Liver (tissue), 9 donors: Measurements from ENCODE around the gene HVCN1. TPM values are rescaled to one million over a fixed set of nuclear protein-coding genes. Genes with fewer than 3 reads are reported as not detected.

Experiments
- DNase-seq: peaks from one replicate; pipeline ENCODE4 v3.0.0-alpha.2; 2017; ENCODE audit warnings: low spot score
- H3K27ac ChIP-seq, 2 donors: one replicate each; pipeline ENCODE4 v1.7.0; 2013; ENCODE audit warnings: inconsistent platforms in 2 of 2, low read length in 2 of 2, control low read depth in 1 of 2, low read depth in 1 of 2, mild to moderate bottlenecking in 1 of 2
- H3K27me3 ChIP-seq, 4 donors: one replicate each; pipeline versions ENCODE4 v1.6.1 to v1.7.0; 2013; ENCODE audit warnings: low read length in 3 of 4, inconsistent platforms in 1 of 4, mild to moderate bottlenecking in 1 of 4, moderate library complexity in 1 of 4; ENCODE audit not compliant: control insufficient read depth in 4 of 4, insufficient read depth in 4 of 4
- H3K36me3 ChIP-seq, 4 donors: one replicate each; pipeline versions ENCODE4 v1.6.1 to v1.7.0; 2013; ENCODE audit warnings: low read length in 3 of 4, mild to moderate bottlenecking in 3 of 4, low read depth in 1 of 4, moderate library complexity in 1 of 4; ENCODE audit not compliant: control insufficient read depth in 4 of 4, insufficient read depth in 3 of 4
- H3K4me1 ChIP-seq, 4 donors: one replicate each; pipeline versions ENCODE4 v1.6.1 to v1.7.0; 2013; ENCODE audit warnings: low read length in 3 of 4, mild to moderate bottlenecking in 3 of 4, moderate library complexity in 1 of 4; ENCODE audit not compliant: control insufficient read depth in 4 of 4, insufficient read depth in 4 of 4
- H3K4me3 ChIP-seq, 3 donors: one replicate each; pipeline versions ENCODE4 v1.6.1 to v1.7.0; 2013; ENCODE audit warnings: low read length in 3 of 3, control low read depth in 1 of 3, low read depth in 1 of 3, mild to moderate bottlenecking in 1 of 3
- H3K9ac ChIP-seq, 2 donors: one replicate each; pipeline ENCODE4 v1.7.0; 2013; ENCODE audit warnings: low read length in 2 of 2, mild to moderate bottlenecking in 2 of 2, moderate library complexity in 2 of 2, control low read depth in 1 of 2, low read depth in 1 of 2
- H3K9me3 ChIP-seq, 4 donors: one replicate each; pipeline versions ENCODE4 v1.6.1 to v1.7.0; 2013; ENCODE audit warnings: low read length in 3 of 4; ENCODE audit not compliant: control insufficient read depth in 4 of 4
- EGR1 ChIP-seq, 2 donors: IDR thresholded peaks; 2 replicates each; pipeline ENCODE4 v1.6.1; 2016 to 2018; ENCODE audit warnings: antibody characterized with exemption in 2 of 2, low read depth in 2 of 2
- FOXA2 ChIP-seq: IDR thresholded peaks from 2 replicates; pipeline ENCODE4 v1.6.1; 2016; ENCODE audit warnings: antibody characterized with exemption
- HNF4A ChIP-seq, 2 donors: conservative IDR thresholded peaks; 2 replicates each; pipeline ENCODE4 v1.6.1; 2016; ENCODE audit warnings: antibody characterized with exemption in 2 of 2, mild to moderate bottlenecking in 2 of 2
- HNF4G ChIP-seq: IDR thresholded peaks from 2 replicates; pipeline ENCODE4 v1.6.1; 2016; ENCODE audit warnings: antibody characterized with exemption
- JUND ChIP-seq, 2 donors: IDR thresholded peaks; 2 replicates each; pipeline ENCODE4 v1.6.1; 2016; ENCODE audit warnings: antibody characterized with exemption in 2 of 2
- NR2F2 ChIP-seq: IDR thresholded peaks from 2 replicates; pipeline ENCODE4 v1.6.1; 2016; ENCODE audit warnings: antibody characterized with exemption
- RAD21 ChIP-seq, 2 donors: IDR thresholded peaks; 2 replicates each; pipeline ENCODE4 v1.6.1; 2016; ENCODE audit warnings: antibody characterized with exemption in 2 of 2, mild to moderate bottlenecking in 2 of 2
- RXRA ChIP-seq, 2 donors: IDR thresholded peaks; 2 replicates each; pipeline ENCODE4 v1.6.1; 2017 to 2018; ENCODE audit warnings: antibody characterized with exemption in 2 of 2, mild to moderate bottlenecking in 1 of 2
- SP1 ChIP-seq: IDR thresholded peaks from 2 replicates; pipeline ENCODE4 v1.6.1; 2018; ENCODE audit warnings: antibody characterized with exemption, mild to moderate bottlenecking
- YY1 ChIP-seq: IDR thresholded peaks from 2 replicates; pipeline ENCODE4 v1.6.1; 2016; ENCODE audit warnings: antibody characterized with exemption, mild to moderate bottlenecking
- WGBS: extraction: QIAGEN DNeasy Blood & Tissue Kit; methylation state at CpG from one replicate; pipeline ENCODE4 v1.1.7; 2013; 5-methylcytosine and 5-hydroxymethylcytosine counted together
- polyA plus RNA-seq, 2 donors: library from polyadenylated mRNA; stranded (reverse) in 1 of 2; unstranded in 1 of 2; fragments of 200-250 nt in 1 of 2; fragments of >200 nt in 1 of 2; fragmentation: Nextera tagmentation in 1 of 2; extraction: Ambion mirVana in 1 of 2; gene quantifications; one replicate each; pipeline versions ENCODE4 v1.2.1 to v1.2.3, GENCODE V29; 2013 to 2015
- total RNA-seq, 2 donors: library from RNA; depleted of rRNA; stranded (reverse); fragments of >200 nt; gene quantifications; one replicate each; pipeline ENCODE4 v1.2.3, GENCODE V29; 2014
- TF ChIP-seq, protein P1 (sequence below): IDR thresholded peaks from 2 replicates; pipeline ENCODE4 v1.6.1; 2016; ENCODE audit warnings: antibody characterized with exemption
- TF ChIP-seq, protein P2 (sequence below): IDR thresholded peaks from 2 replicates; pipeline ENCODE4 v1.6.1; 2016; ENCODE audit warnings: antibody characterized with exemption
- TF ChIP-seq, protein P3 (sequence below): IDR thresholded peaks from 2 replicates; pipeline ENCODE4 v1.6.1; 2016; ENCODE audit warnings: antibody characterized with exemption, mild to moderate bottlenecking
- TF ChIP-seq, protein P4 (sequence below): fragments of 150-350 bp; IDR thresholded peaks from 2 replicates; pipeline ENCODE4 v1.5.1; 2017; ENCODE audit warnings: improper control_type of control experiment, low read depth, low read length; ENCODE audit not compliant: missing input control
- donor health status: healthy.
- donor health status: healthy.
- donor health status: healthy.
- donor health status: healthy.
- donor health status: healthy.

Gene HVCN1
- total and polyA plus RNA-seq, 4 donors = 1.8 to 5.4 (median 2.5) TPM

DNA sequence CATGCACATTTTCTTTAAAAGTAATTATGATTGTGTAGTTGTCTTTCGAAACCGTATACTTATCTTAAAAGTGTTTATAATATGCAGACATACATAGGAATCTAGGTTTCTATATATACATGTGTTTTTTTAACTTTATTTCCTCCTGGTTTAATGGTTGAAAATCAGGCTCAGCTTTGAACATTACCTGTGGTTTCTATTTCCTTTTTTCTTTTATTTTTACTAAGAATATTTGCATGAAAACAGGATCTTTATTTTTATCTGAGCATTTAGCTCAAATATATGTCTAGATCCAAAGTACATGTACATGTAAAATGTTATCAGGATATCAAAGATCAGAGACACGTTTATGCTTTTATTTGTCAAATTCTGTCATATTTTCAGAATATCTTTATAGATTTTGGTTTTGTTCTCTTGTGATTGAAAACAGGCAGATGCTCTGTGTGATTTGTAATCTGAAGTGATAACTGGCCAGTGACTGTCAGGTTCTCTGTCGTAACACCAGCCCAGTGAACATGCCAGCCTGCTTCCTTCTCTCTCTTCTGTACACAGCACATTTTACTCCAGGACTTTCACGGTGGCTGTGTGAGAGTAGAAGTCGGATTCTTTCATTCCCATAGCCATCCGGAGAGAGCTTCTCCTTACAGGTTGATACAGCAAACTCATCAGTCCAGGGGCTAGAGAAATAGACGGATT lies 61.3 kb downstream of the HVCN1 start:
- Histone ChIP-seq H3K27me3 (no peaks in the 10 kb centered on the region), H3K9ac (no peak overlapping the region), H3K4me3 (no peak overlapping the region), H3K4me1 (no peaks in the 10 kb centered on the region), H3K27ac (no peak overlapping the region), H3K36me3 (peaks cover 2 to 4% (median 3%) of the 10 kb centered on the region in 4 donors), H3K9me3 (no peaks in the 10 kb centered on the region)
- no peak for TF ChIP-seq EGR1 (IDR thresholded peaks at IDR 0.05; ENCODE audit: low read depth in 2 of 2)
- TF ChIP-seq, protein P1, sequence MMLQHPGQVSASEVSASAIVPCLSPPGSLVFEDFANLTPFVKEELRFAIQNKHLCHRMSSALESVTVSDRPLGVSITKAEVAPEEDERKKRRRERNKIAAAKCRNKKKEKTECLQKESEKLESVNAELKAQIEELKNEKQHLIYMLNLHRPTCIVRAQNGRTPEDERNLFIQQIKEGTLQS = no peak
- no peak for TF ChIP-seq RXRA (IDR thresholded peaks at IDR 0.05)
- no peak for TF ChIP-seq JUND (IDR thresholded peaks at IDR 0.05)
- TF ChIP-seq, protein P2, sequence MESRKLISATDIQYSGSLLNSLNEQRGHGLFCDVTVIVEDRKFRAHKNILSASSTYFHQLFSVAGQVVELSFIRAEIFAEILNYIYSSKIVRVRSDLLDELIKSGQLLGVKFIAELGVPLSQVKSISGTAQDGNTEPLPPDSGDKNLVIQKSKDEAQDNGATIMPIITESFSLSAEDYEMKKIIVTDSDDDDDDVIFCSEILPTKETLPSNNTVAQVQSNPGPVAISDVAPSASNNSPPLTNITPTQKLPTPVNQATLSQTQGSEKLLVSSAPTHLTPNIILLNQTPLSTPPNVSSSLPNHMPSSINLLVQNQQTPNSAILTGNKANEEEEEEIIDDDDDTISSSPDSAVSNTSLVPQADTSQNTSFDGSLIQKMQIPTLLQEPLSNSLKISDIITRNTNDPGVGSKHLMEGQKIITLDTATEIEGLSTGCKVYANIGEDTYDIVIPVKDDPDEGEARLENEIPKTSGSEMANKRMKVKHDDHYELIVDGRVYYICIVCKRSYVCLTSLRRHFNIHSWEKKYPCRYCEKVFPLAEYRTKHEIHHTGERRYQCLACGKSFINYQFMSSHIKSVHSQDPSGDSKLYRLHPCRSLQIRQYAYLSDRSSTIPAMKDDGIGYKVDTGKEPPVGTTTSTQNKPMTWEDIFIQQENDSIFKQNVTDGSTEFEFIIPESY = no peak
- TF ChIP-seq NR2F2 = no peak
- TF ChIP-seq, protein P3, sequence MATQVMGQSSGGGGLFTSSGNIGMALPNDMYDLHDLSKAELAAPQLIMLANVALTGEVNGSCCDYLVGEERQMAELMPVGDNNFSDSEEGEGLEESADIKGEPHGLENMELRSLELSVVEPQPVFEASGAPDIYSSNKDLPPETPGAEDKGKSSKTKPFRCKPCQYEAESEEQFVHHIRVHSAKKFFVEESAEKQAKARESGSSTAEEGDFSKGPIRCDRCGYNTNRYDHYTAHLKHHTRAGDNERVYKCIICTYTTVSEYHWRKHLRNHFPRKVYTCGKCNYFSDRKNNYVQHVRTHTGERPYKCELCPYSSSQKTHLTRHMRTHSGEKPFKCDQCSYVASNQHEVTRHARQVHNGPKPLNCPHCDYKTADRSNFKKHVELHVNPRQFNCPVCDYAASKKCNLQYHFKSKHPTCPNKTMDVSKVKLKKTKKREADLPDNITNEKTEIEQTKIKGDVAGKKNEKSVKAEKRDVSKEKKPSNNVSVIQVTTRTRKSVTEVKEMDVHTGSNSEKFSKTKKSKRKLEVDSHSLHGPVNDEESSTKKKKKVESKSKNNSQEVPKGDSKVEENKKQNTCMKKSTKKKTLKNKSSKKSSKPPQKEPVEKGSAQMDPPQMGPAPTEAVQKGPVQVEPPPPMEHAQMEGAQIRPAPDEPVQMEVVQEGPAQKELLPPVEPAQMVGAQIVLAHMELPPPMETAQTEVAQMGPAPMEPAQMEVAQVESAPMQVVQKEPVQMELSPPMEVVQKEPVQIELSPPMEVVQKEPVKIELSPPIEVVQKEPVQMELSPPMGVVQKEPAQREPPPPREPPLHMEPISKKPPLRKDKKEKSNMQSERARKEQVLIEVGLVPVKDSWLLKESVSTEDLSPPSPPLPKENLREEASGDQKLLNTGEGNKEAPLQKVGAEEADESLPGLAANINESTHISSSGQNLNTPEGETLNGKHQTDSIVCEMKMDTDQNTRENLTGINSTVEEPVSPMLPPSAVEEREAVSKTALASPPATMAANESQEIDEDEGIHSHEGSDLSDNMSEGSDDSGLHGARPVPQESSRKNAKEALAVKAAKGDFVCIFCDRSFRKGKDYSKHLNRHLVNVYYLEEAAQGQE = no peak
- TF ChIP-seq SP1 = no peak
- WGBS = 85% methylated on average over 8 of the region's 8 CpGs
- DNase-seq = no peak

DNA sequence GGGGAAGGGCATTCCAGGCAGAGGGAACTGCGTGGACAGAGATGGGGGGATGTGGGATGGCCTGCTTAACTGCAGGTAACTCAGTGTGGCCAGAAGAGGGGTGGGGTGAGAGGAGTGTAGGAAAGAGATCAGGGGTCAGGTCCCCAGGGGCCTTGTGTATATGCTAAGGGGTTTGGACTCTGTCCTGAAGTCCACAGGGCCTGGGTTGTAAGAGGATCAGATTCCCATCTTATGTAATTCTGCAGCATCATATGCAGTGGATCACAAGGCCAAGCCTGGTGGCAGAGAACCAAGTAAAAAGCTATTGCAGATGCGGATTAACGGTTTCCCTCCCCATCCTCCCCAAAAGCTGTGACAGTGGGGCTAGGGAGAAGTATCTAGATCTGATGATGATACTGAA lies 66.3 kb downstream of the HVCN1 start:
- Histone ChIP-seq H3K36me3 (peaks cover 0 to 2% (median 0%) of the 10 kb centered on the region in 4 donors), H3K9ac (no peak overlapping the region), H3K4me1 (no peaks in the 10 kb centered on the region), H3K9me3 (no peaks in the 10 kb centered on the region), H3K4me3 (no peak overlapping the region), H3K27ac (no peak overlapping the region), H3K27me3 (no peaks in the 10 kb centered on the region)
- 94% methylated on average over 3 of the region's 3 CpGs for WGBS
- no peak for DNase-seq
- TF ChIP-seq HNF4A (conservative IDR thresholded peaks at IDR 0.05) (peak in 1 of 2 donors; percentile 20), YY1 (no peak)

DNA sequence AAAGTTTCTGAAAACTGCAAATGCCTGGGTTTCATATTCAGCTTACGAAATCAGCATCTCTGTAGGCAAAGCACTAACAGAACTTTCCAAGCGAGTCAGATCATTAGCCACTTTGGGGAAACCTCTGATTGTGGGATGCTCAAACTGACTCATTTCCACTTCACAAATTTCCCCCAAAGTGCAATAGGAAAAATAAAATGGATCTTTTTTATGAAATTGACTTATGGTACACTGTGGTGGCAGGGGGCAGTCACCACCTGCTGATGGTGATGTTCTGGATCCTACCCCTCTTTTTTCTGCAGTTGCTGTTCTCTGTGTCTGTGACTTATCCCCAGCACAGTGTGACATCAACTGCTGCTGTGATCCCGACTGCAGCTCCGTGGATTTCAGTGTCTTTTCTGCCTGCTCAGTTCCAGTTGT lies 69.4 kb downstream of the HVCN1 start:
- Histone ChIP-seq H3K27ac (no peak overlapping the region), H3K4me1 (peaks cover 0 to 2% (median under 1%) of the 10 kb centered on the region in 4 donors), H3K4me3 (no peak overlapping the region), H3K9me3 (no peaks in the 10 kb centered on the region), H3K9ac (no peak overlapping the region), H3K36me3 (no peaks in the 10 kb centered on the region), H3K27me3 (no peaks in the 10 kb centered on the region)
- no peak for TF ChIP-seq EGR1 (IDR thresholded peaks at IDR 0.05; ENCODE audit: low read depth in 2 of 2)
- no peak for TF ChIP-seq RAD21 (IDR thresholded peaks at IDR 0.05)
- no peak for TF ChIP-seq YY1
- no peak for TF ChIP-seq SP1
- TF ChIP-seq, protein P4, sequence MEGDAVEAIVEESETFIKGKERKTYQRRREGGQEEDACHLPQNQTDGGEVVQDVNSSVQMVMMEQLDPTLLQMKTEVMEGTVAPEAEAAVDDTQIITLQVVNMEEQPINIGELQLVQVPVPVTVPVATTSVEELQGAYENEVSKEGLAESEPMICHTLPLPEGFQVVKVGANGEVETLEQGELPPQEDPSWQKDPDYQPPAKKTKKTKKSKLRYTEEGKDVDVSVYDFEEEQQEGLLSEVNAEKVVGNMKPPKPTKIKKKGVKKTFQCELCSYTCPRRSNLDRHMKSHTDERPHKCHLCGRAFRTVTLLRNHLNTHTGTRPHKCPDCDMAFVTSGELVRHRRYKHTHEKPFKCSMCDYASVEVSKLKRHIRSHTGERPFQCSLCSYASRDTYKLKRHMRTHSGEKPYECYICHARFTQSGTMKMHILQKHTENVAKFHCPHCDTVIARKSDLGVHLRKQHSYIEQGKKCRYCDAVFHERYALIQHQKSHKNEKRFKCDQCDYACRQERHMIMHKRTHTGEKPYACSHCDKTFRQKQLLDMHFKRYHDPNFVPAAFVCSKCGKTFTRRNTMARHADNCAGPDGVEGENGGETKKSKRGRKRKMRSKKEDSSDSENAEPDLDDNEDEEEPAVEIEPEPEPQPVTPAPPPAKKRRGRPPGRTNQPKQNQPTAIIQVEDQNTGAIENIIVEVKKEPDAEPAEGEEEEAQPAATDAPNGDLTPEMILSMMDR = no peak
- no peak for TF ChIP-seq FOXA2
- no peak for TF ChIP-seq HNF4A (conservative IDR thresholded peaks at IDR 0.05)
- TF ChIP-seq NR2F2 = no peak
- no peak for TF ChIP-seq JUND (IDR thresholded peaks at IDR 0.05)
- TF ChIP-seq HNF4G = no peak
- no peak for DNase-seq
- 87% methylated on average over 4 of the region's 4 CpGs for WGBS
